CD4-positive, alpha-beta T cell (primary cell): Measurements from ENCODE around the gene IL6R. TPM values are rescaled to one million over a fixed set of nuclear protein-coding genes. Genes with fewer than 3 reads are reported as not detected.

Experiments used
- ATAC-seq: fragments of 200-7000 bp; cut with Tn5 transposase; one replicate; pipeline ENCODE4 v1.10.0; 2022; ENCODE audit warnings: mild to moderate bottlenecking; ENCODE audit not compliant: poor library complexity
- CTCF ChIA-PET: fragments of 350-600 bp; sonication (Branson Sonifier 250); formaldehyde crosslinking; loops from one replicate; lab custom pipeline; 2021; ENCODE audit warnings: antibody characterized with exemption, inconsistent platforms; lab: Charles Lee
- POLR2A ChIA-PET: fragments of 350-600 bp; sonication (Branson Sonifier 250); formaldehyde crosslinking; loops from one replicate; lab custom pipeline; 2021; ENCODE audit warnings: antibody characterized with exemption, inconsistent platforms; lab: Charles Lee
- DNase-seq, 14 experiments: peaks; one replicate each; pipeline ENCODE4 v3.0.0-alpha.2; 2013 to 2020; ENCODE audit warnings: mixed read lengths in 2 of 14
- H3K27ac ChIP-seq, 2 donors: one replicate each; pipeline versions ENCODE4 v1.5.1 to v1.7.0; 2013; ENCODE audit warnings: low read length in 2 of 2, low read depth in 1 of 2, mild to moderate bottlenecking in 1 of 2
- H3K27me3 ChIP-seq, 2 experiments: 1 replicate in 1 of 2; 2 replicates in 1 of 2; pipeline versions ENCODE4 v1.6.1 to v1.7.0; 2013; ENCODE audit warnings: low read length in 2 of 2, control low read depth in 1 of 2, mild to moderate bottlenecking in 1 of 2, moderate library complexity in 1 of 2; ENCODE audit not compliant: insufficient read depth in 2 of 2, control insufficient read depth in 1 of 2
- H3K36me3 ChIP-seq: one replicate; pipeline ENCODE4 v1.6.1; 2013; ENCODE audit warnings: low read length, control low read depth; ENCODE audit not compliant: insufficient read depth
- H3K4me1 ChIP-seq: one replicate; pipeline ENCODE4 v1.6.1; 2013; ENCODE audit warnings: low read length, control low read depth; ENCODE audit not compliant: insufficient read depth
- H3K4me3 ChIP-seq: one replicate; pipeline ENCODE4 v1.5.1; 2013; ENCODE audit warnings: mild to moderate bottlenecking, low read length, moderate library complexity
- H3K9me3 ChIP-seq, 2 experiments: 1 replicate in 1 of 2; 2 replicates in 1 of 2; pipeline versions ENCODE4 v1.6.1 to v1.7.0; 2013; ENCODE audit warnings: low read length in 2 of 2, mild to moderate bottlenecking in 2 of 2, control low read depth in 1 of 2, moderate library complexity in 1 of 2; ENCODE audit not compliant: control insufficient read depth in 1 of 2, insufficient read depth in 1 of 2
- H3K27ac Mint-ChIP-seq: one replicate; pipeline ENCODE4 v1.8.0; 2020; ENCODE audit warnings: mixed read lengths
- H3K27me3 Mint-ChIP-seq: one replicate; pipeline ENCODE4 v1.8.0; 2021; ENCODE audit warnings: mixed read lengths
- H3K36me3 Mint-ChIP-seq: one replicate; pipeline ENCODE4 v1.8.0; 2021; ENCODE audit warnings: low read depth, mixed read lengths
- H3K4me1 Mint-ChIP-seq: one replicate; pipeline ENCODE4 v1.8.0; 2021; ENCODE audit warnings: low read depth, mixed read lengths
- H3K4me3 Mint-ChIP-seq: one replicate; pipeline ENCODE4 v1.8.0; 2020; ENCODE audit warnings: mild to moderate bottlenecking, mixed read lengths
- H3K9me3 Mint-ChIP-seq: one replicate; pipeline ENCODE4 v1.8.0; 2020; ENCODE audit warnings: mixed read lengths
- intact Hi-C, 2 experiments: fragments of 100-400 bp; cut with DNase I in 1 of 2; cut with micrococcal nuclease in 1 of 2; formaldehyde crosslinking; loops; one replicate each; pipeline versions ENCODE4 v1.15.1 to v1.9.0; 2023 to 2025; cut with DNase I, micrococcal nuclease
- total RNA-seq, 174 experiments: library from RNA in 2 of 174; stranded (reverse) in 2 of 174; gene quantifications; one replicate each; pipeline ENCODE4 v1.2.3 and lab custom pipeline; 2021 to 2026
- TF ChIP-seq, protein P1 (sequence below): fragments of 200-600 bp; IDR thresholded peaks from one replicate; pipeline ENCODE4 v1.8.0; 2022; ENCODE audit warnings: antibody characterized with exemption, mild to moderate bottlenecking

IL6R gene
- total RNA-seq, 2 experiments from 2014 or later, result 31.7 to 35.0 TPM

DNA sequence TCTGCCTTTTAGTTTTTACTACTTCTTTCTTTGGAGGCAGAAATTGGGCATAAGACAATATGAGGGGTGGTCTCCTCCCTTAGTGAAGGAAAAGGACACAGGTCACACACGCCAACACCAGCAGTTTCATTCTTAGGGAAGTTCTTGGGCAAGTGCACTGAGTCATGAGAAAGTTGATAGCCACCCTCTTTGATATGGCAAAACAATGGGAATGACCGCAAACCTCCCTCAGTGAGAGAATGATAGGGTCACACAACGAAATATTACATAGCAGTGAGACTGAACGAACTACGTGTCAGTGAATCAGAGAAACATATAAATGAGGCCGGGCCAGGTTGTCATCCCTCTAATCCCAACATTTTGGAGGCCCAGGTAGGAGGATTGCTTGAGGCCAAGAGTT lies 20.0 kb downstream of the IL6R start:
- ChIA-PET CTCF (no interaction called here), POLR2A (no interaction called here)
- H3K27ac ChIP-seq, result no peak overlapping the region
- peak overlapping the region; percentile 91 for H3K27ac Mint-ChIP-seq
- peaks cover 90% of the 10 kb centered on the region for H3K4me1 ChIP-seq
- TF ChIP-seq, protein P1, sequence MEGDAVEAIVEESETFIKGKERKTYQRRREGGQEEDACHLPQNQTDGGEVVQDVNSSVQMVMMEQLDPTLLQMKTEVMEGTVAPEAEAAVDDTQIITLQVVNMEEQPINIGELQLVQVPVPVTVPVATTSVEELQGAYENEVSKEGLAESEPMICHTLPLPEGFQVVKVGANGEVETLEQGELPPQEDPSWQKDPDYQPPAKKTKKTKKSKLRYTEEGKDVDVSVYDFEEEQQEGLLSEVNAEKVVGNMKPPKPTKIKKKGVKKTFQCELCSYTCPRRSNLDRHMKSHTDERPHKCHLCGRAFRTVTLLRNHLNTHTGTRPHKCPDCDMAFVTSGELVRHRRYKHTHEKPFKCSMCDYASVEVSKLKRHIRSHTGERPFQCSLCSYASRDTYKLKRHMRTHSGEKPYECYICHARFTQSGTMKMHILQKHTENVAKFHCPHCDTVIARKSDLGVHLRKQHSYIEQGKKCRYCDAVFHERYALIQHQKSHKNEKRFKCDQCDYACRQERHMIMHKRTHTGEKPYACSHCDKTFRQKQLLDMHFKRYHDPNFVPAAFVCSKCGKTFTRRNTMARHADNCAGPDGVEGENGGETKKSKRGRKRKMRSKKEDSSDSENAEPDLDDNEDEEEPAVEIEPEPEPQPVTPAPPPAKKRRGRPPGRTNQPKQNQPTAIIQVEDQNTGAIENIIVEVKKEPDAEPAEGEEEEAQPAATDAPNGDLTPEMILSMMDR, result no peak
- H3K36me3 ChIP-seq, result peaks cover 42% of the 10 kb centered on the region
- no peak overlapping the region for H3K4me3 ChIP-seq
- H3K27me3 ChIP-seq, result no peaks in the 10 kb centered on the region
- no peaks in the 10 kb centered on the region for H3K27me3 Mint-ChIP-seq
- no peak for ATAC-seq
- DNase-seq, result no peak
- peaks cover 72% of the 10 kb centered on the region for H3K36me3 Mint-ChIP-seq
- no peaks in the 10 kb centered on the region for H3K9me3 Mint-ChIP-seq
- no peaks in the 10 kb centered on the region for H3K9me3 ChIP-seq
- peaks cover 84% of the 10 kb centered on the region for H3K4me1 Mint-ChIP-seq
- intact Hi-C loops, result no loop called here
- H3K4me3 Mint-ChIP-seq, result no peak overlapping the region

DNA sequence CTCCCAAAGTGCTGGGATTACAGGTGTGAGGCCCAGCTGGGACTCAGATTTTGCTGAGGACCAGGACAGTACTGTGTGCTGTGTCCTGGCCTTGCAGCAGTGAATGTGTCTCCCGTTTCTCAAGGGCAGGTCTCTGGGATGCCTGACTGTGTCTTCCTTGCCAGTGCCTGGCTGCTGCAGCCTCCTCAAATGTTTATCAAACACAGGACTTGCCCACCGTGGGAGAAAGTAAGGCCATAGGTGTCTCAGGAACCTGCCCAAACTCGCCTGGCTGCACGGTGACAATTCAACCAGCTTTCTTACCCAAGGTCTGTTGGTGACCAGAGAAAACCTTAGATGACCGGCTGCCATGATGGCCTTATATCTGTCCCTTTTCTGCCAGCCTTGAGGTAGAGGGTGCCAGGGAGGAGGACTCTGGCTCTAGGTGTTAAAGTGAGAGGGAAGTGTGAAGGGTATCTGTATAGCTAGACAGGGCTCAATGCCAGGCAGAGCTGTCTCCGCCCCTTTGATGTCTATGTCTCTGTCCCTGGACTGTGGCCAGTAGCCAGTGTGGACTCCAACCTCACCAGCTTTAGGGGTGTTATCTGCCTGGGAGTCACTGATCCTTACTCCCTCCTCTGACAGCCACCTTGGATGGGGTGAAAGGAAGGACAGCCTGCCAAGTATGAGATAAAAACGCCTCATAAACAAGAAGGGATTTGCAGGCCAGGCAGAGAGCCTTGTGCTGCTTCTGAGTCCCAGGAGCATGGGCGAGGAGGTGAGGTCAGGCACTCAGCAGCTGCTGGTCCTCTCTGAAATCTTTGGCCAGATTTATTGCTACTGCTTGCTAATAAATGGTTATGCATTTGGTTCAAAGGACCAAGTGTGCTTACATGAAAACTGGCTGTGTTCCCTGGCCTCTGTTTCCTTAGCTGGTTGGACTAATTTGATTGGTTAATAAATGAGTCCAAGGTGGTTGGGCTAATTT lies 22.3 kb downstream of the IL6R start:
- Mint-ChIP-seq H3K36me3 (peaks cover 81% of the 10 kb centered on the region), H3K4me1 (peaks cover 84% of the 10 kb centered on the region), H3K4me3 (no peak overlapping the region), H3K27ac (peak overlapping the region; percentile 75), H3K27me3 (no peaks in the 10 kb centered on the region), H3K9me3 (no peaks in the 10 kb centered on the region)
- peaks cover 49% of the 10 kb centered on the region for H3K36me3 ChIP-seq
- H3K4me3 ChIP-seq, result no peak overlapping the region
- POLR2A ChIA-PET, result interaction anchor here (0.9 to 1.0 kb wide), 2 partner anchors 10 to 24 kb away, joined by 3 read pairs; no protein-coding TSS in a partner anchor
- intact Hi-C loops, result no loop called here
- H3K27me3 ChIP-seq, result no peaks in the 10 kb centered on the region
- TF ChIP-seq, protein P1, result no peak
- CTCF ChIA-PET, result no interaction called here
- no peak for DNase-seq
- no peaks in the 10 kb centered on the region for H3K9me3 ChIP-seq
- peak overlapping the region; percentile 15 to 49 for H3K27ac ChIP-seq
- ATAC-seq, result no peak
- H3K4me1 ChIP-seq, result peaks cover 90% of the 10 kb centered on the region

DNA sequence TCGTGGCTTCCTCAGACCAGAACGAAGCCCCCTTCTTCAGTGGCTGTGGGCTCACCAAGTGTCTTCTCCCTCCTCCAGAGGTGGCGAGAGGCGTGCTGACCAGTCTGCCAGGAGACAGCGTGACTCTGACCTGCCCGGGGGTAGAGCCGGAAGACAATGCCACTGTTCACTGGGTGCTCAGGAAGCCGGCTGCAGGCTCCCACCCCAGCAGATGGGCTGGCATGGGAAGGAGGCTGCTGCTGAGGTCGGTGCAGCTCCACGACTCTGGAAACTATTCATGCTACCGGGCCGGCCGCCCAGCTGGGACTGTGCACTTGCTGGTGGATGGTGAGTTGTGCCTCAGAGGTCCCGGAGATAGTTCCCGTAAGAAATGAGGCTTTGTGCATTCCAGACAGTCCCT lies 24.0 kb downstream of the IL6R start:
- intact Hi-C loops, result no loop called here
- Histone ChIP-seq H3K27ac (no peak overlapping the region), H3K36me3 (peaks cover 61% of the 10 kb centered on the region), H3K9me3 (no peaks in the 10 kb centered on the region), H3K4me1 (peaks cover 86% of the 10 kb centered on the region), H3K4me3 (no peak overlapping the region), H3K27me3 (no peaks in the 10 kb centered on the region)
- no peaks in the 10 kb centered on the region for H3K27me3 Mint-ChIP-seq
- peak overlapping the region; percentile 75 for H3K27ac Mint-ChIP-seq
- H3K4me1 Mint-ChIP-seq, result peaks cover 78% of the 10 kb centered on the region
- POLR2A ChIA-PET, result interaction anchor here (1.2 kb wide), 1 partner anchor 21 kb away, joined by 4 read pairs; no protein-coding TSS in a partner anchor
- TF ChIP-seq, protein P1, result no peak
- H3K36me3 Mint-ChIP-seq, result peaks cover 80% of the 10 kb centered on the region
- H3K9me3 Mint-ChIP-seq, result no peaks in the 10 kb centered on the region
- DNase-seq (no peak), ATAC-seq (no peak)
- H3K4me3 Mint-ChIP-seq, result no peak overlapping the region
- CTCF ChIA-PET, result no interaction called here
